Activated CD4-positive, alpha-beta T cell treated with anti-CD3 and anti-CD28 coated beads, Interleukin-2, amount 10 ng/mL, durations not matched to agents 24 days and 14 days (primary cell): ENCODE measurements around the gene SMIM41. TPM values are rescaled to one million over a fixed set of nuclear protein-coding genes. Genes with fewer than 3 reads are reported as not detected.

ENCODE experiments used
- DNase-seq: peaks from one replicate; pipeline ENCODE4 v3.0.0; 2022
- H3K27ac Mint-ChIP-seq: one replicate; pipeline ENCODE4 v1.8.0; 2022; ENCODE audit warnings: mild to moderate bottlenecking, mixed read lengths
- H3K27me3 Mint-ChIP-seq: one replicate; pipeline ENCODE4 v1.8.0; 2022; ENCODE audit warnings: mixed read lengths
- H3K36me3 Mint-ChIP-seq: one replicate; pipeline ENCODE4 v1.8.0; 2022; ENCODE audit warnings: low read depth, mild to moderate bottlenecking, mixed read lengths
- H3K4me1 Mint-ChIP-seq: one replicate; pipeline ENCODE4 v1.8.0; 2021; ENCODE audit warnings: mixed read lengths
- H3K4me3 Mint-ChIP-seq: one replicate; pipeline ENCODE4 v1.8.0; 2022; ENCODE audit warnings: mild to moderate bottlenecking, moderate library complexity, mixed read lengths
- H3K9me3 Mint-ChIP-seq: one replicate; pipeline ENCODE4 v1.8.0; 2021; ENCODE audit warnings: mixed read lengths
- intact Hi-C: fragments of 100-400 bp; cut with micrococcal nuclease; formaldehyde crosslinking; loops from one replicate; pipeline ENCODE4 v1.15.1; 2023
- total RNA-seq: library from RNA; stranded (reverse); gene quantifications from 2 replicates; pipeline ENCODE4 v1.2.3, GENCODE V29; 2022

The SMIM41 gene
- total RNA-seq, 1 donor from 2014 or later = 0.19 TPM

GRCh38 chr12:52081263-52081733 lies 1.8 kb downstream of the SMIM41 start:
- no peaks in the 10 kb centered on the region for H3K9me3 Mint-ChIP-seq
- no peak overlapping the region for H3K27ac Mint-ChIP-seq
- no peak for DNase-seq
- peaks cover 7% of the 10 kb centered on the region for H3K4me1 Mint-ChIP-seq
- H3K27me3 Mint-ChIP-seq = no peaks in the 10 kb centered on the region
- intact Hi-C loops = loop anchor here (5.0 kb wide), 1 partner anchor 41 kb away; no protein-coding TSS in a partner anchor
- H3K4me3 Mint-ChIP-seq = no peak overlapping the region
- H3K36me3 Mint-ChIP-seq = peaks cover 18% of the 10 kb centered on the region

DNA sequence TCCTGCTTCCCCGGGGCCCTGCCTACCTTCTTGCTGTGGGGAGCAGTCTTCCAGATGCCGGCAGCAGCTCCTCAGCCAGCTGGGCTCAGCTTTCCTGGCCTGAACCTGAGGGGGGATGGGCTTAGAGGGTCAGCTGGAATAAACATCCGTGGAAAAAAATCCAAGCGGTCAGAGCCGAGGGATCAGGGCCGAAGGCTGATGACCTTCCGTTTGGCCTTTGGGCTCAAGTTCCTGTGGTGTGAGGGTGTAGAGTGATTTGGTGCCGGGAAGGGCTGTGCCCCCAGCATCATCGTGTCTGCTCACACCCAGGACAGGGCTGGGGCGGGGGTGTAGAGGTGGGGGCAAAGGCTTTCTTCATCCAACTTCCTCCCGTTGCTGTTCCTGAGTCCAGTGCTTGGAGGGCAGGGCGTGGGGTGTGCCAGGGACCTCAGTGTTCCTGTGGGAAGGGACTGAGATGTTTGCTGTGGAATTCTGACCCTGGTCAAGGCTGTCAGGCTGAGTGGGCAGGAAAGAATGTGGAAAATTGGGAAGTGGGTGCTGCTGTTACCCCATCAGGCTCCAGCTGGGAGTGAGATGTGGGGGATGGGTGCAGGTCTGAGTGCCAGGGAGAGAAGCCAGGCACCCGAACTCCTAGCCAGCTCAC lies 2.6 kb downstream of the SMIM41 start:
- Mint-ChIP-seq H3K36me3 (peaks cover 11% of the 10 kb centered on the region), H3K4me1 (peaks cover 7% of the 10 kb centered on the region), H3K27ac (no peak overlapping the region), H3K9me3 (no peaks in the 10 kb centered on the region), H3K4me3 (no peak overlapping the region), H3K27me3 (peaks cover 4% of the 10 kb centered on the region)
- no peak for DNase-seq
- intact Hi-C loops = loop anchor here (5.0 kb wide), 1 partner anchor 40 kb away; no protein-coding TSS in a partner anchor

DNA sequence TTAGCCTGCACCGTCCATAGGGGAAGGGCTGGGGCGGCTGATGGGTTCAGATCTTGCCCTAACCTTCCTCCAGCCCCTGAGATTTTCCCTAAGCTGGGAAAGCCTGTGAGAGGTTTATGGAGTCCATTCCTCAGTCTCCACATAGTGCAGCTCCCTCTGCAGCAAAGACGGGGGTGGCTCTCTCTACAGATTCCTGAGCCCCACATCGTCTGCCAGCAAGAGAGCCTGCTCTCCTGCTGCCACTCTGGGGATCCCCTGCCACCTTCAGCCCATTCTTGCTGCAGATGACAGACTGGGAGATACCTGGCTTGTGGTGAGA lies 3.1 kb downstream of the SMIM41 start:
- H3K9me3 Mint-ChIP-seq = no peaks in the 10 kb centered on the region
- DNase-seq = no peak
- H3K27ac Mint-ChIP-seq = no peak overlapping the region
- intact Hi-C loops = loop anchor here (5.0 kb wide), 1 partner anchor 40 kb away; no protein-coding TSS in a partner anchor
- H3K27me3 Mint-ChIP-seq = peaks cover 7% of the 10 kb centered on the region
- H3K4me1 Mint-ChIP-seq = peaks cover 7% of the 10 kb centered on the region
- peaks cover 8% of the 10 kb centered on the region for H3K36me3 Mint-ChIP-seq
- H3K4me3 Mint-ChIP-seq = no peak overlapping the region

DNA sequence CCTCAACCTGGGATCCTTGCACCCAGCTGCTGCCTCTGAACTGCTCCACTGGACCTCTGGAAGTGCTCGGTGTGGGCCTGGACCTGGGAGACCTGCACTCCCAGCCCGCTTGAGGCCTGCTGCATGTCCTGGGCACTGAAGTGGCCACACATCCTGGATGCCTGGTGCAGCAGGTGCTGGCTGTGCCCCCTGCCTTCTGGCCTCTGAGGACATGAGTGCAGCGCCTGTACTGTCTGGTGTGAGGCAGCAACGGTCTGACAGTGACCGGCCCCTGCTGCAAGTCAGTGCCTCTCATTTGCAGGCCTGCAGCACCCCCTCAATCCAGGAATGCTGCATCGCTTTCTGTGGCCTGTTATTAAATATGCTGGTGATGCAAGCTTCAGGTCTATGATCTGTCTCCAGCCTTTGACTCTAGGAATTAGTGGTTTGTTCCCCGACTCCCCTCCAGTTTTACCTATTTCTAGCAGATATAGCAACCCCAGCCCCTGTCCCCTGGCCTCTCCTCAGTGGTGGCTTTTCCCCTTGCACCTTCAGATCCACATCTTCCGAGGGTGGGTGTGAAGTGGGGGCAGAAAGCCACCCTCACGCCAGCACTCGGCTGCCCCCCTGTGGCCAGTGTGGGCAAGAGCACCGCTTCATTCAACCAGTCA lies 3.6 kb downstream of the SMIM41 start:
- Mint-ChIP-seq H3K27ac (peak overlapping the region; percentile 3), H3K9me3 (no peaks in the 10 kb centered on the region), H3K27me3 (peaks cover 12% of the 10 kb centered on the region), H3K36me3 (peaks cover 3% of the 10 kb centered on the region), H3K4me1 (peaks cover 7% of the 10 kb centered on the region), H3K4me3 (no peak overlapping the region)
- intact Hi-C loops = loop anchor here (1.0 to 5.0 kb wide), 3 partner anchors 14 to 58 kb away; partner anchors contain the start of gene ATG101
- peak; percentile 91 for DNase-seq

DNA sequence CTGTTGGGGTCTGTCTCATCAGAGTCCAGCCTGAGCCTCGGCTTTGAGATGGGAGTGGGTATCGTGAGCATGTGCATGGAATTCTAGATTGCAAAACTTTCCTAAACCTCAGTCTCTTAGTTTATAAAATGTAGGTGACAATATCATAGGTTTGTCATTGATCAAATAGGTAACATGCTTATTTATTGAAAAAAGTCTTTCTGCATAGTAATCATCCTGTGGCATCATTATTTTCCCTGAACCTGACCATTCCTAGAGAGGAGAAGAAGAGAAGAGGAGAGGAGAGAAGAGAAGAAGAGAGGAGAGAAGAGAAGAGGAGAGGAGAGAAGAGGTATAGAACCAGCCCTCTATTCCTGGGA lies 4.1 kb downstream of the SMIM41 start:
- H3K9me3 Mint-ChIP-seq = no peaks in the 10 kb centered on the region
- intact Hi-C loops = loop anchor here (1.0 to 5.0 kb wide), 3 partner anchors 14 to 58 kb away; partner anchors contain the start of gene ATG101
- peaks cover 15% of the 10 kb centered on the region for H3K27me3 Mint-ChIP-seq
- DNase-seq = no peak
- H3K4me1 Mint-ChIP-seq = peaks cover 7% of the 10 kb centered on the region
- H3K27ac Mint-ChIP-seq = peak overlapping the region; percentile 3
- no peak overlapping the region for H3K4me3 Mint-ChIP-seq
- H3K36me3 Mint-ChIP-seq = peaks cover 2% of the 10 kb centered on the region

DNA sequence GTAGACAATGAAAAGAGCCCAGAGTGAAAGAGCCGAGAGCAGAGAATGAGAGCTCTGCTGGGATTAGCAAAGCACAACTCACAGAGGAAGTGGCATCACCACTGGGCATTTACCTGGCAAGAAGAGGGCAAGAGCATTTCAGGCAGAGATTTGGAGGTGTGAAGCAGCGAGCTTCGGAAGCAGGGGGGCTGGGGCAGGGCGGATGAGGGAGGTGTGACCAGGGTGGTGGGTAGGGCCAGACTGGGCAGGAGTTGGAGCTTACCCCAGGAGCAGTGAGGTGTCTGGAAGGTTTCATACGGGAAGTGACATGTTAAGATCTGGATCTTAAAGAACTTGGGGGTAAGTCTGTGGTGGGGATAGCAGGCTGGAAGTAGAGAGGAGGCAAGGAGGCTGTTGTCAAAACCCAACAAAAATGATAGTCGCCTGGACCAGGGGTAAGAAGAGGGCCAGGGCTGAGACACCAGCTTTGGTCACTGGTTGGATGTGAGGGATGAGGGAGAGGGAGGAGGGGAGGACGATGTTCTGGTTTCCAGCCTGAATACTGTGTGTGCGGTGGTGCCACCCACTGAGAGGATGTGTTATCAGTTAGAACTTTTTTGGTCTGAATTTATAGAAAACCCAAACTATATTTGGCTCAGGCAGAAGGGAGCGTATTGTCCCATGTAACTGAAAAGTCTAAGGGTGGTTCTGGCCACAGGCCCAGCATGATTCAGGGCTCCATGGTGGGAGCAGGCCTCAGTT lies 5.2 kb downstream of the SMIM41 start:
- H3K4me3 Mint-ChIP-seq = no peak overlapping the region
- intact Hi-C loops = loop anchor here (5.0 kb wide), 1 partner anchor 38 kb away; no protein-coding TSS in a partner anchor

DNA sequence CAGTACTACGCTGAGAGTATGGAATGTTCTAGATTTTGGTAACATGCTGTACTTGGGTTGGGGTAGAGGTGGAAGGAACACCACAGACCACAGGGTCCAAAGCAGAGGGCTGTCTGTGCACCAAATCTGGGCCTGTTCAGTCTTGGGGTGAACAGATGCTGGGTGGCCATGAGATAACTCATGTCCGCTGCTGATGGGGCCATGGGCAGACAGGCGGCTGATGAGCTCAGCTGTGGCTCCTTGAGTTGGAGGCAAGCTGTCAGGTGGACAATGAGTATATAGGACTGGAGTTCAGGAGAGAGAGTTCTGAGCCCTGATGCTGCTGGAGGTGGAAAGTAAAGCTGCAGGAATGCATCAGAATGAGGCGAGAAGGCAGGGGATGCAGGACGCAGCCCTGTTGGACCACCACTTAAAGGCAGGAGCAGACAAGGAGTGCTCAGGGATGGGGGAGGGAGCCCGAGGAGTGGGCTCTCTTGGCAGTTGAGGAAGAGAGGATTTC lies 6.2 kb downstream of the SMIM41 start:
- no peaks in the 10 kb centered on the region for H3K9me3 Mint-ChIP-seq
- peaks cover 31% of the 10 kb centered on the region for H3K27me3 Mint-ChIP-seq
- H3K4me1 Mint-ChIP-seq = peaks cover 7% of the 10 kb centered on the region
- no peak overlapping the region for H3K4me3 Mint-ChIP-seq
- H3K36me3 Mint-ChIP-seq = no peaks in the 10 kb centered on the region
- no peak for DNase-seq
- intact Hi-C loops = no loop called here
- H3K27ac Mint-ChIP-seq = no peak overlapping the region

More for the DNA sequence above, 5.2 kb downstream of the SMIM41 start:
- DNase-seq = no peak
- no peak overlapping the region for H3K27ac Mint-ChIP-seq
- H3K4me1 Mint-ChIP-seq = peaks cover 7% of the 10 kb centered on the region
- H3K27me3 Mint-ChIP-seq = peaks cover 20% of the 10 kb centered on the region
- H3K9me3 Mint-ChIP-seq = no peaks in the 10 kb centered on the region
- no peaks in the 10 kb centered on the region for H3K36me3 Mint-ChIP-seq

DNA sequence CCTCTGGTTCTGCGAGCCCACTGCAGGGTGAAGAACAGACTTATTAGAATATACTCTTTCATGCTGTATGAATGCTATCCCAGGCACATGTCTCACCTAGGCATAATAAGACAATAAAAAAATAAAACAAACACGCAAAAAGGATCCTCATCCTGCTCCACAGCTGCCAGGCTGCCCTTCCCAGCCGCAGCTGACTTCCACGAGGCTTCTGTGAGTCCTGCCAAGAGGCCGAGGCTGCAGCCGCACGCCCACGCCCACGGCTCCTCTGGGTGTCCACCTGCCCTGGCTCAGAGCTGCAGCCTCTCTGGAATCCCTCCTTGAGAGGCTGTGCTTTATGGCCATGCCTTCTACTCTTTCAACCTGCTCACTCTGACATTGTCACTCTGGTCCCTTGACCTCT lies 6.9 kb downstream of the SMIM41 start:
- peaks cover 7% of the 10 kb centered on the region for H3K4me1 Mint-ChIP-seq

GRCh38 chr12:52086944-52087835 lies 7.7 kb downstream of the SMIM41 start:
- Mint-ChIP-seq H3K27ac (no peak overlapping the region), H3K4me1 (peaks cover 5% of the 10 kb centered on the region), H3K36me3 (no peaks in the 10 kb centered on the region), H3K4me3 (no peak overlapping the region), H3K9me3 (no peaks in the 10 kb centered on the region), H3K27me3 (peaks cover 45% of the 10 kb centered on the region)
- intact Hi-C loops = no loop called here
- no peak for DNase-seq

More for the DNA sequence above, 6.9 kb downstream of the SMIM41 start:
- Mint-ChIP-seq H3K4me3 (no peak overlapping the region), H3K27me3 (peaks cover 37% of the 10 kb centered on the region), H3K27ac (no peak overlapping the region), H3K9me3 (no peaks in the 10 kb centered on the region), H3K36me3 (no peaks in the 10 kb centered on the region)
- DNase-seq = no peak
- intact Hi-C loops = no loop called here

- Mint-ChIP-seq H3K36me3 (no peaks in the 10 kb centered on the region), H3K27ac (no peak overlapping the region), H3K9me3 (no peaks in the 10 kb centered on the region), H3K27me3 (peaks cover 50% of the 10 kb centered on the region), H3K4me3 (no peak overlapping the region), H3K4me1 (peaks cover 5% of the 10 kb centered on the region)
- intact Hi-C loops = no loop called here
- no peak for DNase-seq
These were observed 8.7 kb downstream of the SMIM41 start for GRCh38 chr12:52087961-52088820.

- no peaks in the 10 kb centered on the region for H3K9me3 Mint-ChIP-seq
- intact Hi-C loops = no loop called here
- no peak overlapping the region for H3K27ac Mint-ChIP-seq
- no peaks in the 10 kb centered on the region for H3K4me1 Mint-ChIP-seq
- no peak overlapping the region for H3K4me3 Mint-ChIP-seq
- H3K36me3 Mint-ChIP-seq = no peaks in the 10 kb centered on the region
- DNase-seq = no peak
- peaks cover 52% of the 10 kb centered on the region for H3K27me3 Mint-ChIP-seq
These were observed 10.0 kb downstream of the SMIM41 start for GRCh38 chr12:52089491-52089890.

- no peaks in the 10 kb centered on the region for H3K36me3 Mint-ChIP-seq
- no peak overlapping the region for H3K4me3 Mint-ChIP-seq
- intact Hi-C loops = no loop called here
- no peaks in the 10 kb centered on the region for H3K9me3 Mint-ChIP-seq
- no peak for DNase-seq
- H3K27me3 Mint-ChIP-seq = peaks cover 54% of the 10 kb centered on the region
- no peak overlapping the region for H3K27ac Mint-ChIP-seq
- no peaks in the 10 kb centered on the region for H3K4me1 Mint-ChIP-seq
These were observed 10.8 kb downstream of the SMIM41 start for GRCh38 chr12:52090291-52090690.
